HUES48 (cell line): ENCODE measurements around the gene IL1R2.

Experiments used
- H3K27ac ChIP-seq: one replicate; pipeline ENCODE4 v1.7.0; 2013; ENCODE audit warnings: low read depth, low read length, inconsistent platforms
- H3K27me3 ChIP-seq: 2 replicates; pipeline ENCODE4 v1.6.1; 2013; ENCODE audit warnings: mild to moderate bottlenecking, low read length; ENCODE audit not compliant: control insufficient read depth, insufficient read depth
- H3K36me3 ChIP-seq: 2 replicates; pipeline ENCODE4 v1.6.1; 2013; ENCODE audit warnings: low read length; ENCODE audit not compliant: control insufficient read depth, insufficient read depth
- H3K4me1 ChIP-seq: 2 replicates; pipeline ENCODE4 v1.6.1; 2013; ENCODE audit warnings: mild to moderate bottlenecking, low read length; ENCODE audit not compliant: control insufficient read depth, insufficient read depth
- H3K4me3 ChIP-seq: 2 replicates; pipeline ENCODE4 v1.5.1; 2013; ENCODE audit warnings: mild to moderate bottlenecking, low read depth, low read length
- H3K9ac ChIP-seq: 2 replicates; pipeline ENCODE4 v1.6.1; 2013; ENCODE audit warnings: mild to moderate bottlenecking, low read depth, low read length, moderate library complexity
- H3K9me3 ChIP-seq: 2 replicates; pipeline ENCODE4 v1.6.1; 2013; ENCODE audit warnings: low read length; ENCODE audit not compliant: control insufficient read depth, insufficient read depth

Gene IL1R2, protein sequence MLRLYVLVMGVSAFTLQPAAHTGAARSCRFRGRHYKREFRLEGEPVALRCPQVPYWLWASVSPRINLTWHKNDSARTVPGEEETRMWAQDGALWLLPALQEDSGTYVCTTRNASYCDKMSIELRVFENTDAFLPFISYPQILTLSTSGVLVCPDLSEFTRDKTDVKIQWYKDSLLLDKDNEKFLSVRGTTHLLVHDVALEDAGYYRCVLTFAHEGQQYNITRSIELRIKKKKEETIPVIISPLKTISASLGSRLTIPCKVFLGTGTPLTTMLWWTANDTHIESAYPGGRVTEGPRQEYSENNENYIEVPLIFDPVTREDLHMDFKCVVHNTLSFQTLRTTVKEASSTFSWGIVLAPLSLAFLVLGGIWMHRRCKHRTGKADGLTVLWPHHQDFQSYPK

DNA sequence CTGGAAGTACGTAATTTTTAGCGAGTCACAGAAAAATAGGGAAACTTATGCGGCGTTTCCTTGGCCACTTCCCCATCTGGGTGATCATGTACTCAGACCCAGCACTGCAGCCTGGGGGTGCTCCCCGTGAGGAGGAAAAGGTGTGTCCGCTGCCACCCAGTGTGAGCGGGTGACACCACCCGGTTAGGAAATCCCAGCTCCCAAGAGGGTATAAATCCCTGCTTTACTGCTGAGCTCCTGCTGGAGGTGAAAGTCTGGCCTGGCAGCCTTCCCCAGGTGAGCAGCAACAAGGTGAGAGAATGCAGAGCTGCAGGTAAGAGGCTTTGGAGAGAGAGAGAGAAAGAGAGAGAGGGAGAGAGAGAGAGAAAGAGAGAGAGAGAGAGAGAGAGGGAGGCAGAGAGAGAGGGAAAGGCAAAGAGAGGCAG is at the start of gene IL1R2:
TSS of gene IL1R2 (plus strand) at position 240 of the 425 bp plus-strand sequence. CDS start 16,616 bp downstream, outside the sequence.
- no peak within 1 kb of the TSS for H3K27ac ChIP-seq
- no peak within 1 kb of the TSS for H3K9ac ChIP-seq
- H3K4me3 ChIP-seq: no peak within 1 kb of the TSS
- no peaks in the 10 kb centered on the region for H3K4me1 ChIP-seq
- H3K27me3 ChIP-seq: no peaks in the 10 kb centered on the region
- no peaks in the 10 kb centered on the region for H3K36me3 ChIP-seq
- H3K9me3 ChIP-seq: no peaks in the 10 kb centered on the region

DNA sequence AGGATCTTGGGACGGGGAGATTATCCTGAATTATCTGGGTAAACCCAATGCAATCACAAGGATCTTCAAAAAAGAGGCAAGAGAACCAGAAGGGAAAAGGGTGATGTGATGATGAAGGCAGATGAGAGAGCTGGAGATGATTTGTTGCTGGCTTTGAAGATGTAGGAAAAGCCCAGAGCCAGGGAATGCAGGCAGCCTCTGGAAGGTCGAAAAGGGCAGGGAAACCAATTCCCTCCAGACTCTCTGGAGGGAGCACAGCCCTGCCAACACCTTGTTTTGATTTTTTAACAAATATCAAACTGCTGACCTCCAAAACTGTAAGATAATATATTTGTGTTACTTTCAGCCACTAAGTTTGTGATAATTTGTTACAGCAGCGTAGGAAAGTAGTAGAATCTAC is 48.9 kb upstream of the IL1R2 start:
- Histone ChIP-seq H3K9ac (no peak overlapping the region), H3K4me1 (no peaks in the 10 kb centered on the region), H3K4me3 (no peak overlapping the region), H3K9me3 (no peaks in the 10 kb centered on the region), H3K27me3 (no peaks in the 10 kb centered on the region), H3K27ac (no peak overlapping the region), H3K36me3 (no peaks in the 10 kb centered on the region)

DNA sequence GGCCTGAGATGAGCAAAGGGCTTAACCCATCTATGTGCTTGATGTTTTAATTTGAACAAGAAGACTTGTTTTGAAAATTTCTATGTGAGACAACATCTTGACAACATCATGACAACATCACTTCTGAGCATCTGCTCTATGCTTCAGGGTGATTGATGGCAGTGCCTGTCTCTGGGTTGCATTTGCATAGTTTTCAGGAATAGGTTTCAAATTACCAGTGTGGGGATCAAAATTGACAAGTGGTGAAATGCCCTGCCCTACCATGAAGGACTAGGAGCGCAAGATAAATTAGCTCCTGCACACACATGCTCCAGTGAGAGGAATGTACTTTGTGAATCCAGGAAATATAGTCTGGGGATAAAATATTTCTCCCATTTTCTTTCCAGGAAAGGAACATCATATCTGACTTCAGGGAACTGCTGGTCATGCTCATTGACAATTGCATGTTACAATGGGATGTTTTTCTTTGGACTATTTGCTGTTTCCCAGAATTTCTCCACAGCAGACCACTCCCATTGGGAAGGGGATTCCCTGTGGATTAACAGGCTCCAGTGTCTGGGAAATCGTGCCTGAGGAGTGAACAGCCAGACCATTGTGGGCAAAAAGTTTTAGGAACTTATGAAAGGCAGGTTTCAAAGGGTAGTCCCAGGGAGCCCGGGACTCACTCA is 45.3 kb upstream of the IL1R2 start:
- Histone ChIP-seq H3K4me3 (no peak overlapping the region), H3K9me3 (no peaks in the 10 kb centered on the region), H3K36me3 (no peaks in the 10 kb centered on the region), H3K27me3 (no peaks in the 10 kb centered on the region), H3K27ac (no peak overlapping the region), H3K4me1 (no peaks in the 10 kb centered on the region), H3K9ac (no peak overlapping the region)

DNA sequence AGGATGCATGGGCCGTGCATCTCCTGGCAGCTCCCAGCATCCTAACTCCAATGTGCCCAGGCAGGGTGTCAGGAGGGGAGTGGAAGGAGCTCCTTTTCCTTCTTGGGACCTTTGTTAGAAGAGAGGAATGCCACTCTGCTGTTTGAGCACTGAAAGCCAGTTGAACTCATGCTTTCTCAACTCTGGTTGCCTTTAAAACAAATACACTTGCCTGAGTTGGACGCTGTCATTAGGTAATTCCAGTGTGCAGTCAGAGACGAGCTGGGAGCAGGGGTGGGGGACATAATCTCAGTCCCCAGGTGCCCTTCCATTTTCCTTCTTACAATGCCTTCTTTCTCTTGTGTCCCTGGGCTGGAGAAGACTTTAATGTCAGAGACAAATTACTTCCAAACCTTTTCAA is 44.4 kb upstream of the IL1R2 start:
- H3K27me3 ChIP-seq: no peaks in the 10 kb centered on the region
- no peaks in the 10 kb centered on the region for H3K36me3 ChIP-seq
- no peak overlapping the region for H3K4me3 ChIP-seq
- H3K27ac ChIP-seq: no peak overlapping the region
- no peaks in the 10 kb centered on the region for H3K4me1 ChIP-seq
- no peak overlapping the region for H3K9ac ChIP-seq
- H3K9me3 ChIP-seq: no peaks in the 10 kb centered on the region

DNA sequence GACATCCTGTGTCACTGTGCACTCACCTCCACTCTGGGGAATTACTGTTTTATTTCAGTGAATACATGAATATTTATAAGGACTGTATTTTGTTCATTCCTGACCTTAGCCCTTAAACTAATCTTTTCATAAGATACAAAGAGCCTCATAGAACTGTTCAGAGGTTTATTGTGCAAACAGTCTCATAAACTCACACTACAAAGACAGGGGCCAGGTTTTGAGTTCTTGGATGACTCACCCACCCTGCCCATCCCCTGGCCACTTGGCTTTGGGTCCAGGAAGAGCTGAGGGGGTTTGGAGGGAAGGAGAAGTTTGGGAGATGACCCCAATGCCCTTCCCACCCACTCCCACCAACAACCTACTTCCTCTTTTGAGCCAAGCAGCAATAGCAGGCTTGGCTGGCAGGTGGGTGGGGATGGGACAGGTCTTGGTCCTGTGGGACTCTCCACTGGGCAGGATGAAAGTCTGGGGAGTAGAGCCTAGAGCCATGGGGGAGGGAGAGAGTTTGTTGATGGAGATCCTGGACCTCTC is 43.1 kb upstream of the IL1R2 start:
- Histone ChIP-seq H3K36me3 (no peaks in the 10 kb centered on the region), H3K9ac (no peak overlapping the region), H3K4me3 (no peak overlapping the region), H3K27me3 (no peaks in the 10 kb centered on the region), H3K4me1 (no peaks in the 10 kb centered on the region), H3K27ac (no peak overlapping the region), H3K9me3 (no peaks in the 10 kb centered on the region)

DNA sequence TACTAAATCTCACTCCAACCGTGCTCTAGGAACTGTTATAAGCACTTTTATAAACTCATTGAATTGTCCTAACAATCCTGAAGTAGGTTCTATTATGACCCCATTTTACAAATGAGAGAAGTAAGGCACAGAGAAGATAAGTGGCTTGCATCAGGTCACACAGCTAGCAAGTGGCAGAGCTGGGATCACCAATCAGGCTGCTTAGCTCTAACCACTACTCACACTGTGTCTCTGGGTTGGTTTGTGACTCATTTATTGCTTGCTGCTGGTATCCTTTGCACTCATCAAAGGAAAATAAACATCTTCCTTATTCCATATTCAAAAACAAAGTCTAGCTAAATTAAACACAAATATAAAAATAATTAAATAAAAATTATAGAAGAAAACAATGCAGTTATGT is 42.5 kb upstream of the IL1R2 start:
- Histone ChIP-seq H3K9ac (no peak overlapping the region), H3K36me3 (no peaks in the 10 kb centered on the region), H3K9me3 (no peaks in the 10 kb centered on the region), H3K4me3 (no peak overlapping the region), H3K4me1 (no peaks in the 10 kb centered on the region), H3K27me3 (no peaks in the 10 kb centered on the region), H3K27ac (no peak overlapping the region)

DNA sequence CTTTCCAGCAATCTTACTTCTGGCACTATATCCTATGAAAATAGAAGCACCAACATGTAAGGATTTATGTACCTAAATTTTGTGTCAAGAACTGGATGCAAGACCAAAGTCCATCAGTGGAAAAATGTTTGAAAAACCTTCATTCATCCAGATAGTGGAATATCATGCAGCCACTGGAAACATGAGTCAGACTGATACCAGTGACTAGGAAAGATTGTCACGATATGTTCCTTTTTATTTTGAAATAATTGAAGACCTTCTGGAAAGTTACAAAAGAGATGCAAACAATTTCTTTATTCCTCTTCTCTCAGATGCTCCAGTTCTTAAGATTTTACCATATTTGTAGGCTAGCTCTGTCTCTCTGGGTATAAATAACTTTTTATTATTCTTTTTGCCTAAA is 40.5 kb upstream of the IL1R2 start:
- Histone ChIP-seq H3K9ac (no peak overlapping the region), H3K9me3 (no peaks in the 10 kb centered on the region), H3K36me3 (no peaks in the 10 kb centered on the region), H3K4me3 (no peak overlapping the region), H3K4me1 (no peaks in the 10 kb centered on the region), H3K27me3 (no peaks in the 10 kb centered on the region), H3K27ac (no peak overlapping the region)

DNA sequence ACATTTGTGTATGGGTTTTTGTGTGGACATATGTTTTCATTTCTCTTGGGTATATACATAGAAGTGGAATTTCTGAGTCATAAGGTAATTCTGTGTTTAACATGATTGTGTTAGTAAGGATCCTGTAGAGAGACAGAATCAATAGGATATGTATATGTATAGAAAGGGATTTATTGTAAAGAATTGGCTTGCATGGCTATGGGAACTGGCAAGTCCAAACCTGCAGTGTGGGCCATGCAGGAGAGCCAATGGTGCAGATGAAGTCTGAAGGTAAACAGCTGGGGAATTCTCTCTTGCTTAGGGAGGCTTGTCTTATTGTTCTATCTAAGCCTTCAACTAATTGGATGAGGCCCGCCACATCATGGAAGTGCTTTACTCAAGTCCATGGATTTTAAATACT is 39.2 kb upstream of the IL1R2 start:
- H3K27ac ChIP-seq: no peak overlapping the region
- no peak overlapping the region for H3K9ac ChIP-seq
- no peaks in the 10 kb centered on the region for H3K27me3 ChIP-seq
- no peaks in the 10 kb centered on the region for H3K4me1 ChIP-seq
- no peak overlapping the region for H3K4me3 ChIP-seq
- peaks cover 4% of the 10 kb centered on the region; the same call in 1 of the 2 replicates for H3K9me3 ChIP-seq
- no peaks in the 10 kb centered on the region for H3K36me3 ChIP-seq

DNA sequence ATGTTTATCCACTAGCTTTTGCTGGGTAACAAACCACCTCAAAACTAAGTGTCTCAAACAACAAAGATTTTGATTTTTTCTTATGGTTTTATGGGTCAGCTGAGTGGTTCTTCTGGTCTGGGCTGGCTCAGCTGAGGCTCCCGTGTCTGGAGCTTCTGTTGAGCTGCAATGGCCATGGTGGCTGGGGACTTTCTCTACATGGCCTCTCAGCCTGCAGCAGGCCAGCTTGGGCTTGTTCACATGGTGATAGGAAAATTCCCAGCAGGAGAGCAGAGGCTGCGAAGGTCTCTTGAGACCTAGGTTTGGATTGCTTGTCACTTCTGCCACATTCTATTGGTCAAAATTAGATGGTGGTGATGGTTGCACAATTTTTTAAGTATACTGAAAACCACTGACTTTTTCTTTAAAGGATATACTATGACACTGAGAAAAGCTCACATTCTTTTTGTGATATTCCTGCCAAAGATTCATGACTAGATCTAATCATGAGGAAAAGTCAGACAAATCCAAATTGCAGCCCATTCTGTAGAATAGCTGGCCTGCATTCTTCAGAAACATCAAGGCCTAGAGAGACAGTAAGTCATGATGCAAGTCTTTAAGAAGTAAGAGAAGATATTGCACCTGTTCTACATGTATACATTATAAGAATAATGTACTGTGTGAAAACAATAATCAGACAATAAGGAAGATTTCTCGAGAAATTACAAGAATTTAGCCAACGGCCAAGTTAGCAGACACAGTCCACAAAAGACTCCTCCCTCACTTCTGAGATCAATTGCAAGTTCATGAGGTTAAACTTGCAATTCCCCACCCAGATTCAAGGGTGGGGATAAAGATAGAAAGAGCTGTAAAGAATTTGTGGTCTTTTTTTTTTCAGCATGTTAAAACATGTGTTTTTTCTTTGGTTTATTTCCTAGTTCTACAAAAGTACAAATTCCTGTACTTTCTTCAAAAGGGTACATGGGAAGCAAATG is 35.0 kb upstream of the IL1R2 start:
- Histone ChIP-seq H3K4me3 (no peak overlapping the region), H3K27me3 (no peaks in the 10 kb centered on the region), H3K9ac (no peak overlapping the region), H3K27ac (no peak overlapping the region), H3K36me3 (no peaks in the 10 kb centered on the region), H3K4me1 (no peaks in the 10 kb centered on the region), H3K9me3 (peaks cover 8% of the 10 kb centered on the region; the same call in 1 of the 2 replicates)

DNA sequence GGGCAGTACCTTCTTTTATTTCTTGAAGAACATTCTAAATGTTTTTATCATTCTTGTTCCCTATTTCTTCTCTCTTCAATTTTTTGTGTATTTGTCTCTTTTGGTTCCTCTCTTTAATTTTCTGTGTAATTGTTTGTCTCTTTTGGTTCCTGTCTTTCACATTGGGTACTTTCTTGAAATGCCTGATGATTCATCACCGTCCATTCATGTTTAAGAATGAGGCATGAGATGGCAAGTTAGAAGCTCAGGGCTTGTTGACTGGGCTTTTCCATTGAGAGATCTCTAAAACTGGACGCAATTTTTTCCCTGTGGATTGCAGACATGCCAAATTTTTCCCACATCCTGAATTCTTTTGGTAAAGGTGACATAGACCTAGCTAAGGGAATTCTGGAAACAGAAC is 33.7 kb upstream of the IL1R2 start:
- no peaks in the 10 kb centered on the region for H3K27me3 ChIP-seq
- peaks cover 8% of the 10 kb centered on the region; the same call in 1 of the 2 replicates for H3K9me3 ChIP-seq
- no peak overlapping the region for H3K27ac ChIP-seq
- H3K4me3 ChIP-seq: no peak overlapping the region
- no peak overlapping the region for H3K9ac ChIP-seq
- H3K4me1 ChIP-seq: no peaks in the 10 kb centered on the region; the same call in 1 of the 2 replicates
- no peaks in the 10 kb centered on the region for H3K36me3 ChIP-seq
